A204.1 (cell line): Measurements from ENCODE around the gene PCP4.

Experiments
- FAIRE-seq: peaks from 2 replicates; lab custom pipeline; 2012; peaks lifted over from hg19 to GRCh38; lab: Jason Lieb, UNC

The PCP4 gene

GRCh38 chr21:39972976-39973770 is 105.9 kb downstream of the PCP4 start:
- no peak for FAIRE-seq

DNA sequence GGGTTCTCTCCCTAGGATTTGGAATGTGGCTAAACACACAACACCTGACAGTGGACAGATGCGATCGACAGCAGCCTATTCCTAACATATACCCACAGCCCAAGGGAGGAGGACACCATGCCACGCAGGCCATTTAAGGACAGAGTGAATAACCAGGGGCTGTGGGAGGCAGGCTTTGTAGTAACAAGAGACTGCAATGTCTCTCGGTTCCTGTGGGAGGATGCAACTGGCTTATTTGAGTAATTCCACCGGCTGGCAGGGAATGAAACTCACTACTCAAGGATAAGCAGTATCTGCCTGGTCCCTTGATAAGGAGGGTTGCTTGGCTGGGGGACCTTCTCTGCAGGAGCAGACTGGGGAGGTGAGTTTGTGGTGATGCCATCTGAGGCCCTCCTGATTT is 109.6 kb downstream of the PCP4 start:
- no peak for FAIRE-seq
